ENCODE results near the gene GPC6. TPM values are rescaled to one million over a fixed set of nuclear protein-coding genes. Genes with fewer than 3 reads are reported as not detected.

The GPC6 gene
- polyA plus RNA-seq, 1 of the 3 experiments (the other 2 are of a cell fraction) = 6.7 TPM

- TF ChIP-seq ELF1 (IDR thresholded peaks at IDR 0.05) (no peak), GABPA (IDR thresholded peaks at IDR 0.05; ENCODE audit: low read depth) (no peak), POLR2AphosphoS5 (IDR thresholded peaks at IDR 0.05; ENCODE audit: low read depth, low read length) (no peak), NRF1 (IDR thresholded peaks at IDR 0.05; ENCODE audit: low read depth, low read length) (no peak), MEF2A (IDR thresholded peaks at IDR 0.05; ENCODE audit: borderline replicate concordance, low read depth) (no peak), TEAD4 (IDR thresholded peaks at IDR 0.05; ENCODE audit: borderline replicate concordance, insufficient read depth) (no peak), CTCF (IDR thresholded peaks at IDR 0.05) (no peak), SMC3 (IDR thresholded peaks at IDR 0.05; ENCODE audit: low read depth, low read length) (no peak), RXRA (IDR thresholded peaks at IDR 0.05; ENCODE audit: borderline replicate concordance, low read depth) (no peak), EZH2phosphoT487 (IDR thresholded peaks at IDR 0.05; ENCODE audit: borderline replicate concordance, low read depth) (no peak), PBX3 (IDR thresholded peaks at IDR 0.05) (no peak), USF2 (IDR thresholded peaks at IDR 0.05; ENCODE audit: borderline replicate concordance, low read depth, low read length) (no peak), RAD21 (IDR thresholded peaks at IDR 0.05; ENCODE audit: low read length) (no peak), REST (IDR thresholded peaks at IDR 0.05; ENCODE audit: low read depth, low read length) (no peak), SIN3A (IDR thresholded peaks at IDR 0.05; ENCODE audit: borderline replicate concordance, low read depth, low read length) (no peak), RFX5 (IDR thresholded peaks at IDR 0.05; ENCODE audit: low read length) (no peak)
- TF ChIP-seq, protein P1, sequence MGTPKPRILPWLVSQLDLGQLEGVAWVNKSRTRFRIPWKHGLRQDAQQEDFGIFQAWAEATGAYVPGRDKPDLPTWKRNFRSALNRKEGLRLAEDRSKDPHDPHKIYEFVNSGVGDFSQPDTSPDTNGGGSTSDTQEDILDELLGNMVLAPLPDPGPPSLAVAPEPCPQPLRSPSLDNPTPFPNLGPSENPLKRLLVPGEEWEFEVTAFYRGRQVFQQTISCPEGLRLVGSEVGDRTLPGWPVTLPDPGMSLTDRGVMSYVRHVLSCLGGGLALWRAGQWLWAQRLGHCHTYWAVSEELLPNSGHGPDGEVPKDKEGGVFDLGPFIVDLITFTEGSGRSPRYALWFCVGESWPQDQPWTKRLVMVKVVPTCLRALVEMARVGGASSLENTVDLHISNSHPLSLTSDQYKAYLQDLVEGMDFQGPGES (IDR thresholded peaks at IDR 0.05; ENCODE audit: low read depth, low read length) = no peak
- no peaks in the 10 kb centered on the region for H3K9me3 ChIP-seq
- CTCF ChIA-PET = interaction anchor here (1.1 kb wide), 1 partner anchor 10 kb away, joined by 3 read pairs; no protein-coding TSS in a partner anchor
- no peak overlapping the region for H3K4me3 ChIP-seq (ENCODE audit: low read depth in 2 of 2, low read length in 1 of 2)
- no peak for DNase-seq
- H3K4me1 ChIP-seq (ENCODE audit: control insufficient read depth in 1 of 2, insufficient read depth in 2 of 2, low read depth in 1 of 2, low read length in 1 of 2) = peaks cover 0 to 45% of the 10 kb centered on the region in 2 experiments; a peak in 3 of 4 replicates
- H3K79me2 ChIP-seq (ENCODE audit: insufficient read depth) = no peaks in the 10 kb centered on the region
- no peaks in the 10 kb centered on the region for H3K36me3 ChIP-seq (replicated peaks in 1 of 2; ENCODE audit: control insufficient read depth in 1 of 2, insufficient read depth in 2 of 2, low read length in 1 of 2)
- no peak overlapping the region for H3K27ac ChIP-seq (ENCODE audit: low read depth in 2 of 2, low read length in 1 of 2)
- no peaks in the 10 kb centered on the region for H4K20me1 ChIP-seq (ENCODE audit: insufficient read depth)
- no peaks in the 10 kb centered on the region for H3K9me2 ChIP-seq
- H3K27me3 ChIP-seq (ENCODE audit: insufficient read depth) = no peaks in the 10 kb centered on the region
- no peak overlapping the region for H3K4me2 ChIP-seq
- H3K9ac ChIP-seq = no peak overlapping the region
- POLR2A ChIA-PET = no interaction called here
- peaks cover 38% of the 10 kb centered on the region for H3F3A ChIP-seq (replicated peaks; ENCODE audit: insufficient read depth)
- no peak overlapping the region for H2AFZ ChIP-seq (ENCODE audit: low read depth)
- WGBS (ENCODE audit: low lambda C conversion rate) = 74% methylated on average over 3 of the region's 3 CpGs
Measured at GRCh38 chr13:94313926-94314325, 1087.3 kb downstream of the GPC6 start.
